NCI-H2107 (cell line): Measurements from ENCODE around the gene HOXC5.
"Not testable (repeated sequence)": the region's sequence is repeated elsewhere in the genome, so short reads cannot be mapped to it uniquely, and the experiment has no call there.

Experiments
- DNase-seq: peaks from one replicate; lab custom pipeline; 2025; lab: John Stamatoyannopoulos, UW

HOXC5 gene

GRCh38 chr12:54066408-54066807, 33.6 kb downstream of the HOXC5 start:
- DNase-seq, result no peak

- DNase-seq, result no peak
These were observed 35.7 kb downstream of the HOXC5 start for GRCh38 chr12:54068418-54069070.

- no peak for DNase-seq
These were observed 39.1 kb downstream of the HOXC5 start for GRCh38 chr12:54071942-54072341.

GRCh38 chr12:54074308-54074707, 41.5 kb downstream of the HOXC5 start:
- DNase-seq, result no peak

- DNase-seq, result no peak
These were observed 42.6 kb downstream of the HOXC5 start for GRCh38 chr12:54075409-54075808.

GRCh38 chr12:54075974-54076373, 43.1 kb downstream of the HOXC5 start:
- no peak for DNase-seq

- DNase-seq, result not testable (repeated sequence)
These were observed 45.0 kb downstream of the HOXC5 start for GRCh38 chr12:54077843-54078242.

GRCh38 chr12:54079115-54079514, 46.3 kb downstream of the HOXC5 start:
- not testable (repeated sequence) for DNase-seq

- not testable (repeated sequence) for DNase-seq
These were observed 47.4 kb downstream of the HOXC5 start for GRCh38 chr12:54080008-54080924.

- not testable (repeated sequence) for DNase-seq
These were observed 48.2 kb downstream of the HOXC5 start for GRCh38 chr12:54081053-54081514.

GRCh38 chr12:54081581-54082396, 48.9 kb downstream of the HOXC5 start:
- DNase-seq, result not testable (repeated sequence)

GRCh38 chr12:54082397-54082892, 49.6 kb downstream of the HOXC5 start:
- DNase-seq, result no peak
